Measurements from ENCODE around the gene LZTS3.
A peak's percentile ranks its signal among the peaks of the same experiment; 100 is the strongest.

LZTS3 gene

DNA sequence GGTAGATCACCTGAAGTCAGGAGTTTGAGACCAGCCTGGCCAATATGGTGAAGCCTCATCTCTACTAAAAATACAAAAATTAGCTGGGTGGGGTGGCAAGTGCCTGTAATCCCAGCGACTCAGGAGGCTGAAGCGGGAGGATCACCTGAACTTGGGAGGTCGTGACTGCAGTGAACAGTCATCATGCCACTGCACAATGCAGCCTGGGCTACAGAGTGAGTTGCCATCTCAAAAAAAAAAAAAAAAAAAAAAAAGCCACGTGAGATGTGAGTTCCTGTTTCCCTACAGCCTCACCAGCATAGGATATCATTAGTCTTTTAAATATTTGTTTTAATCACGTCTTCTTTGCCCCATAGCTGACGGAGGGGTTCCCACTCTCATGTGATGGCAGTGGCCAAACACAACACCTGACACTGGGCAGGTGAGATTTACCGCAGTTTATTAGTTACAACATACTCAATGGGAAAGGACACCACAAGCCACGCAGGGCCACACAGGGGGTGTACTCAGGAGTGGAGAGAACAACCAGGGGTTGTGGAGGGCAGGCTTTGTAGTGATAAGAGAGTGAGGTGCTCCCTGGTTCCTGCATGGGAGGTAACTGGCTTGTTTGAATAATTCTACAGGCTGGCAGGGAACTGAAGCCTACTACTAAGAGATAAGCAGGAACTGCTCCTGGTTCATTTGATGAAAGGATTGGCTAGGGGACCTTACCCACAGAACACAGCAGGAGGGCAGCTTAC lies 4.6 kb upstream of the LZTS3 start (continued):
- TF ChIP-seq, protein P1, sequence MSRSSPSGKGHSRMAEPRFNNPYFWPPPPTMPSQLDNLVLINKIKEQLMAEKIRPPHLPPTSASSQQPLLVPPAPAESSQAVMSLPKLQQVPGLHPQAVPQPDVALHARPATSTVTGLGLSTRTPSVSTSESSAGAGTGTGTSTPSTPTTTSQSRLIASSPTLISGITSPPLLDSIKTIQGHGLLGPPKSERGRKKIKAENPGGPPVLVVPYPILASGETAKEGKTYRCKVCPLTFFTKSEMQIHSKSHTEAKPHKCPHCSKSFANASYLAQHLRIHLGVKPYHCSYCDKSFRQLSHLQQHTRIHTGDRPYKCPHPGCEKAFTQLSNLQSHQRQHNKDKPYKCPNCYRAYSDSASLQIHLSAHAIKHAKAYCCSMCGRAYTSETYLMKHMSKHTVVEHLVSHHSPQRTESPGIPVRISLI (tag by site-specific recombination; IDR thresholded peaks at IDR 0.05), result 0 out of 2 replicates have a peak, but pooled peaks have one; percentile 65
- TF ChIP-seq FEZF1 (tag by site-specific recombination; IDR thresholded peaks at IDR 0.05) (no peak), GLI4 (tag by site-specific recombination; IDR thresholded peaks at IDR 0.05) (no peak), HOXA7 (CRISPR knock-in tag; IDR thresholded peaks at IDR 0.05; ENCODE audit: borderline replicate concordance) (no peak), ZNF148 (tag by site-specific recombination; IDR thresholded peaks at IDR 0.05; ENCODE audit: borderline replicate concordance) (no peak), KLF7 (tag by site-specific recombination; IDR thresholded peaks at IDR 0.05; ENCODE audit: borderline replicate concordance) (no peak), ZNF473 (tag by site-specific recombination; IDR thresholded peaks at IDR 0.05) (no peak)
- TF ChIP-seq, protein P2, sequence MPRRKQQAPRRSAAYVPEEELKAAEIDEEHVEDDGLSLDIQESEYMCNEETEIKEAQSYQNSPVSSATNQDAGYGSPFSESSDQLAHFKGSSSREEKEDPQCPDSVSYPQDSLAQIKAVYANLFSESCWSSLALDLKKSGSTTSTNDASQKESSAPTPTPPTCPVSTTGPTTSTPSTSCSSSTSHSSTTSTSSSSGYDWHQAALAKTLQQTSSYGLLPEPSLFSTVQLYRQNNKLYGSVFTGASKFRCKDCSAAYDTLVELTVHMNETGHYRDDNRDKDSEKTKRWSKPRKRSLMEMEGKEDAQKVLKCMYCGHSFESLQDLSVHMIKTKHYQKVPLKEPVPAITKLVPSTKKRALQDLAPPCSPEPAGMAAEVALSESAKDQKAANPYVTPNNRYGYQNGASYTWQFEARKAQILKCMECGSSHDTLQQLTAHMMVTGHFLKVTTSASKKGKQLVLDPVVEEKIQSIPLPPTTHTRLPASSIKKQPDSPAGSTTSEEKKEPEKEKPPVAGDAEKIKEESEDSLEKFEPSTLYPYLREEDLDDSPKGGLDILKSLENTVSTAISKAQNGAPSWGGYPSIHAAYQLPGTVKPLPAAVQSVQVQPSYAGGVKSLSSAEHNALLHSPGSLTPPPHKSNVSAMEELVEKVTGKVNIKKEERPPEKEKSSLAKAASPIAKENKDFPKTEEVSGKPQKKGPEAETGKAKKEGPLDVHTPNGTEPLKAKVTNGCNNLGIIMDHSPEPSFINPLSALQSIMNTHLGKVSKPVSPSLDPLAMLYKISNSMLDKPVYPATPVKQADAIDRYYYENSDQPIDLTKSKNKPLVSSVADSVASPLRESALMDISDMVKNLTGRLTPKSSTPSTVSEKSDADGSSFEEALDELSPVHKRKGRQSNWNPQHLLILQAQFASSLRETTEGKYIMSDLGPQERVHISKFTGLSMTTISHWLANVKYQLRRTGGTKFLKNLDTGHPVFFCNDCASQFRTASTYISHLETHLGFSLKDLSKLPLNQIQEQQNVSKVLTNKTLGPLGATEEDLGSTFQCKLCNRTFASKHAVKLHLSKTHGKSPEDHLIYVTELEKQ (tag by site-specific recombination; IDR thresholded peaks at IDR 0.05; ENCODE audit: borderline replicate concordance), result no peak
- TF ChIP-seq, protein P3, sequence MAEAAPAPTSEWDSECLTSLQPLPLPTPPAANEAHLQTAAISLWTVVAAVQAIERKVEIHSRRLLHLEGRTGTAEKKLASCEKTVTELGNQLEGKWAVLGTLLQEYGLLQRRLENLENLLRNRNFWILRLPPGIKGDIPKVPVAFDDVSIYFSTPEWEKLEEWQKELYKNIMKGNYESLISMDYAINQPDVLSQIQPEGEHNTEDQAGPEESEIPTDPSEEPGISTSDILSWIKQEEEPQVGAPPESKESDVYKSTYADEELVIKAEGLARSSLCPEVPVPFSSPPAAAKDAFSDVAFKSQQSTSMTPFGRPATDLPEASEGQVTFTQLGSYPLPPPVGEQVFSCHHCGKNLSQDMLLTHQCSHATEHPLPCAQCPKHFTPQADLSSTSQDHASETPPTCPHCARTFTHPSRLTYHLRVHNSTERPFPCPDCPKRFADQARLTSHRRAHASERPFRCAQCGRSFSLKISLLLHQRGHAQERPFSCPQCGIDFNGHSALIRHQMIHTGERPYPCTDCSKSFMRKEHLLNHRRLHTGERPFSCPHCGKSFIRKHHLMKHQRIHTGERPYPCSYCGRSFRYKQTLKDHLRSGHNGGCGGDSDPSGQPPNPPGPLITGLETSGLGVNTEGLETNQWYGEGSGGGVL (tag by site-specific recombination; IDR thresholded peaks at IDR 0.05), result no peak

DNA sequence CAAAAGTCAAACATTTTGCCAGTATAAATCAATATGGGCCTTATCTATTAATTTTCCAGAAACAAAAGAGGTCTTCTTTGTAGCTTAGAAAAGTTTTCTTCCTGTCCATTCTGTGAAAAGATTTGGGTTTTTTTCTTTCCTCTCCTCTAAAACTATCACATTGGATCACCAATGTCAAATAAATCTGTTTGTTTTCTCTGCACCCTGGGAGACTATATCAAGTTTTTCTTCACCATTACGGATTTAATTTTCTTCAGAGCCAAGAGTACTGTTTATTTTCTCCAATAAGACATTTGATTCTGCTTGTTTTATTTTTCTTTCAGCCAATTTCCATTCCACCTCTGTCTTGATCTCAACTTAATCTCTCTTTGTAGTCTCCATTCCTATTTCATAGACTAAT lies 1.9 kb upstream of the LZTS3 start:
- POLR2A ChIA-PET, result interaction anchor here (0.6 to 1.1 kb wide), 4 partner anchors 9 to 31 kb away, joined by 3 to 5 read pairs (median 3); no protein-coding TSS in a partner anchor
- CTCF ChIA-PET, result interaction anchor here (0.7 to 0.8 kb wide), 3 partner anchors 8 to 97 kb away, joined by 3 to 5 read pairs (median 3); no protein-coding TSS in a partner anchor
- TF ChIP-seq PRDM6 (tag by site-specific recombination; IDR thresholded peaks at IDR 0.05) (peak; percentile 92), ZNF121 (tag by site-specific recombination; IDR thresholded peaks at IDR 0.05) (no peak), GLIS1 (tag by site-specific recombination; IDR thresholded peaks at IDR 0.05) (peak; percentile 84)
- TF ChIP-seq, protein P4, sequence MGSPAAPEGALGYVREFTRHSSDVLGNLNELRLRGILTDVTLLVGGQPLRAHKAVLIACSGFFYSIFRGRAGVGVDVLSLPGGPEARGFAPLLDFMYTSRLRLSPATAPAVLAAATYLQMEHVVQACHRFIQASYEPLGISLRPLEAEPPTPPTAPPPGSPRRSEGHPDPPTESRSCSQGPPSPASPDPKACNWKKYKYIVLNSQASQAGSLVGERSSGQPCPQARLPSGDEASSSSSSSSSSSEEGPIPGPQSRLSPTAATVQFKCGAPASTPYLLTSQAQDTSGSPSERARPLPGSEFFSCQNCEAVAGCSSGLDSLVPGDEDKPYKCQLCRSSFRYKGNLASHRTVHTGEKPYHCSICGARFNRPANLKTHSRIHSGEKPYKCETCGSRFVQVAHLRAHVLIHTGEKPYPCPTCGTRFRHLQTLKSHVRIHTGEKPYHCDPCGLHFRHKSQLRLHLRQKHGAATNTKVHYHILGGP (tag by site-specific recombination; IDR thresholded peaks at IDR 0.05), result no peak
- Histone ChIP-seq H3K4me1 (ENCODE audit: control insufficient read depth, insufficient read depth, low read length) (peaks cover 14% of the 10 kb centered on the region), H3K9me3 (ENCODE audit: control insufficient read depth, insufficient read depth, low read depth, low read length) (no peaks in the 10 kb centered on the region), H3K36me3 (ENCODE audit: control insufficient read depth in 2 of 2, insufficient read depth in 1 of 2, low read length in 2 of 2) (peaks cover 0 to 8% of the 10 kb centered on the region in 2 experiments; a peak in 1 of 3 replicates), H3K4me3 (ENCODE audit: low read depth, low read length) (no peak overlapping the region), H3K27ac (ENCODE audit: extremely low read depth, low read depth, low read length) (no peak overlapping the region)
